Calu3 (cell line): Measurements from ENCODE around the gene DPH7. TPM values are rescaled to one million over a fixed set of nuclear protein-coding genes. Genes with fewer than 3 reads are reported as not detected.
"Not testable (repeated sequence)": the region's sequence is repeated elsewhere in the genome, so short reads cannot be mapped to it uniquely, and the experiment has no call there.

Source experiments
- BruUV-seq: library from RNA; stranded (reverse); fragments of 400-500 nt; replicated peaks from 2 replicates; lab custom pipeline; 2021; lab: Mats Ljungman, UMichigan
- CTCF ChIA-PET: fragments of 300-600 bp; sonication (Branson Sonifier 250); formaldehyde crosslinking; loops from one replicate; lab custom pipeline; 2022; ENCODE audit warnings: antibody characterized with exemption; lab: Charles Lee
- DNase-seq: peaks from one replicate; pipeline ENCODE4 v3.0.0; 2022
- H3K27ac Mint-ChIP-seq: one replicate; pipeline ENCODE4 v1.8.0; 2022; ENCODE audit warnings: mixed read lengths; ENCODE audit not compliant: unreplicated experiment
- H3K27me3 Mint-ChIP-seq: one replicate; pipeline ENCODE4 v1.8.0; 2022; ENCODE audit warnings: mixed read lengths; ENCODE audit not compliant: unreplicated experiment
- H3K36me3 Mint-ChIP-seq: one replicate; pipeline ENCODE4 v1.8.0; 2022; ENCODE audit warnings: mild to moderate bottlenecking, moderate library complexity, mixed read lengths; ENCODE audit not compliant: insufficient read depth, unreplicated experiment
- H3K4me1 Mint-ChIP-seq: one replicate; pipeline ENCODE4 v1.8.0; 2022; ENCODE audit warnings: mild to moderate bottlenecking, low read depth, mixed read lengths; ENCODE audit not compliant: unreplicated experiment
- H3K4me3 Mint-ChIP-seq: one replicate; pipeline ENCODE4 v1.8.0; 2022; ENCODE audit warnings: mild to moderate bottlenecking, low read depth, moderate library complexity, mixed read lengths; ENCODE audit not compliant: unreplicated experiment
- H3K9me3 Mint-ChIP-seq: one replicate; pipeline ENCODE4 v1.8.0; 2022; ENCODE audit warnings: low read depth, mixed read lengths; ENCODE audit not compliant: unreplicated experiment
- CTCF ChIP-seq: fragments of 200-600 bp; IDR thresholded peaks from one replicate; pipeline ENCODE4 v1.8.0; 2022; ENCODE audit warnings: antibody characterized with exemption; ENCODE audit not compliant: unreplicated experiment
- intact Hi-C: fragments of 100-400 bp; cut with micrococcal nuclease; formaldehyde crosslinking; loops from one replicate; pipeline ENCODE4 v1.10.0; 2022; ENCODE audit not compliant: unreplicated experiment
- total RNA-seq: library from RNA; stranded (reverse); gene quantifications from 2 replicates; pipeline ENCODE4 v1.2.3, GENCODE V29; 2022

The DPH7 gene
- total RNA-seq, 1 experiment from 2014 or later = 30.2 TPM

- CTCF ChIA-PET = no interaction called here
- BruUV-seq = no TSS peak
- TF ChIP-seq CTCF = no peak
- Mint-ChIP-seq H3K27ac (no peak overlapping the region), H3K36me3 (peaks cover 41% of the 10 kb centered on the region), H3K4me1 (no peaks in the 10 kb centered on the region), H3K9me3 (no peaks in the 10 kb centered on the region), H3K27me3 (no peaks in the 10 kb centered on the region), H3K4me3 (no peak overlapping the region)
- DNase-seq = no peak
- intact Hi-C loops = no loop called here
These were observed 24.4 kb downstream of the DPH7 start for GRCh38 chr9:137554349-137554748.

GRCh38 chr9:137553654-137554053 lies 25.1 kb downstream of the DPH7 start:
- not testable (repeated sequence) for H3K27ac Mint-ChIP-seq, H3K4me3 Mint-ChIP-seq
- H3K36me3 Mint-ChIP-seq = peaks cover 41% of the 10 kb centered on the region

GRCh38 chr9:137552022-137552768 lies 26.5 kb downstream of the DPH7 start:
- intact Hi-C loops = no loop called here
- CTCF ChIA-PET = interaction anchor here (0.6 to 1.0 kb wide), 3 partner anchors 251 to 1600 kb away, joined by 3 to 7 read pairs (median 4); partner anchors contain the start of gene NRARP
- TF ChIP-seq CTCF = no peak
- peak; percentile 12 for DNase-seq
- TSS peak; percentile 99 for BruUV-seq
- H3K9me3 Mint-ChIP-seq = no peaks in the 10 kb centered on the region
- H3K36me3 Mint-ChIP-seq = peaks cover 41% of the 10 kb centered on the region
- peak overlapping the region; percentile 74 for H3K4me3 Mint-ChIP-seq
- H3K27ac Mint-ChIP-seq = no peak overlapping the region
- no peaks in the 10 kb centered on the region for H3K27me3 Mint-ChIP-seq
- H3K4me1 Mint-ChIP-seq = no peaks in the 10 kb centered on the region

More at GRCh38 chr9:137553654-137554053, 25.1 kb downstream of the DPH7 start:
- DNase-seq, H3K4me1 Mint-ChIP-seq, BruUV-seq, H3K9me3 Mint-ChIP-seq, intact Hi-C loops, CTCF ChIA-PET, H3K27me3 Mint-ChIP-seq: not testable (repeated sequence)

DNA sequence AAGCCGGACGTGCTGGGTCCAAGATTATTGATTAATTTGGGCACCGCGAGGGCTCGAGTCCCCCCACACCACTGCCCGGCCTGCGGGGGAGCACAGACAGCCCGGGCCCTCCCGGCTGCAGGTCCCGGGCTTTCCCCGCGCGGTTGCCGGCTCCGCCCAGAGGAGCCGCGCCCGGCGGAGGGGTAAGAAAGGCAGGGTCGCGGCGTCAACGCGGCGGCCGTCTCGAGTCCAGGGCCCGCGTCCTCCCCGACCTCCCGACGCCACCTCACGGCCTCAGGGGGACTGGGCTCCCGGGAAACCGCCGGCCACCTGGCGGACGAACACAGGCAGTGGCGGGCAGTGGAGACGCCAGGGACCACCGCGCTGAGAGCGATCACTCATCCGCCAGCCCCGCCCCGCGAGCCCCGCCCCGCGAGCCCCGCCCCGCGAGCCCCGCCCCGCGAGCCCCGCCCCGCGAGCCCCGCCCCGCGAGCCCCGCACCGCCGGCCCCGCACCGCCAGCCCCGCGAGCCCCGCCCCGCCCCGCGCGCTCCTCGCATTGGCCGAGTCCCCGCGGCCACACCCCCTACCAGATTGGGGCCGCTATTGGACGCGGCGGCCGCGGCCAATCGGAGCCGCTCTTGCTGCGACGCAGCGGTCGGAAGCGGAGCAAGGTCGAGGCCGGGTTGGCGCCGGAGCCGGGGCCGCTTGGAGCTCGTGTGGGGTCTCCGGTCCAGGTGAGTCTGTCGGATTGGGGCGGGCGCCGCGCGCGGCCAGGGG lies 27.3 kb downstream of the DPH7 start, which contains the start of gene MRPL41:
Gene MRPL41, plus strand, starts transcription at position 616 of the 758 bp plus-strand sequence. CDS start 203 bp downstream, outside the sequence.
- CTCF ChIA-PET = interaction anchor here (0.6 to 1.0 kb wide), 2 partner anchors 250 to 1600 kb away, joined by 3 to 7 read pairs; partner anchors contain the start of gene NRARP
- H3K27ac Mint-ChIP-seq = no peak within 1 kb of the TSS
- no peaks in the 10 kb centered on the region for H3K4me1 Mint-ChIP-seq
- intact Hi-C loops = no loop called here
- H3K9me3 Mint-ChIP-seq = no peaks in the 10 kb centered on the region
- peak; percentile 82 for DNase-seq
- H3K4me3 Mint-ChIP-seq = peak within 1 kb of the TSS; percentile 74
- TF ChIP-seq CTCF = peak; percentile 42
- no peaks in the 10 kb centered on the region for H3K27me3 Mint-ChIP-seq
- peaks cover 40% of the 10 kb centered on the region for H3K36me3 Mint-ChIP-seq
- no TSS peak for BruUV-seq

GRCh38 chr9:137550958-137551263 lies 27.8 kb downstream of the DPH7 start:
- BruUV-seq, H3K27ac Mint-ChIP-seq, CTCF ChIA-PET, intact Hi-C loops, H3K4me1 Mint-ChIP-seq, H3K9me3 Mint-ChIP-seq, H3K27me3 Mint-ChIP-seq, DNase-seq: not testable (repeated sequence)
- peak overlapping the region; percentile 74 for H3K4me3 Mint-ChIP-seq
- peaks cover 35% of the 10 kb centered on the region for H3K36me3 Mint-ChIP-seq
